Central memory CD8-positive, alpha-beta T cell (primary cell): ENCODE data around the gene SH2D7.

Experiments used
- ATAC-seq: fragments of 150-1000 bp; cut with Tn5 transposase; replicated peaks from 2 replicates; pipeline ENCODE4 v1.10.0; 2022; ENCODE audit warnings: mild to moderate bottlenecking, moderate FRiP score, moderate number of reproducible peaks; ENCODE audit not compliant: poor library complexity, severe bottlenecking; ENCODE audit errors: extremely low read depth
- DNase-seq, 2 donors: peaks; one replicate each; pipeline ENCODE4 v3.0.0; 2021; ENCODE audit warnings: low spot score in 2 of 2
- H3K27ac Mint-ChIP-seq: one replicate; pipeline ENCODE4 v1.8.0; 2022; ENCODE audit warnings: low read depth, mild to moderate bottlenecking, moderate library complexity, mixed read lengths
- H3K27me3 Mint-ChIP-seq: one replicate; pipeline ENCODE4 v1.8.0; 2022; ENCODE audit warnings: mixed read lengths
- H3K36me3 Mint-ChIP-seq: one replicate; pipeline ENCODE4 v1.8.0; 2022; ENCODE audit warnings: mild to moderate bottlenecking, moderate library complexity, mixed read lengths; ENCODE audit not compliant: insufficient read depth
- H3K4me1 Mint-ChIP-seq: one replicate; pipeline ENCODE4 v1.8.0; 2022; ENCODE audit warnings: mixed read lengths
- H3K4me3 Mint-ChIP-seq: one replicate; pipeline ENCODE4 v1.8.0; 2022; ENCODE audit warnings: mild to moderate bottlenecking, moderate library complexity, mixed read lengths
- H3K9me3 Mint-ChIP-seq: one replicate; pipeline ENCODE4 v1.8.0; 2022; ENCODE audit warnings: mixed read lengths

The SH2D7 gene

GRCh38 chr15:78092261-78093041, at the start of gene SH2D7:
TSS of gene SH2D7 (plus strand) at chr15:78092561. CDS start at chr15:78092585, 24 bp downstream.
- H3K4me3 Mint-ChIP-seq: no peak within 1 kb of the TSS
- DNase-seq (no peak), ATAC-seq (no peak)
- H3K36me3 Mint-ChIP-seq: peaks cover 3% of the 10 kb centered on the region
- H3K9me3 Mint-ChIP-seq: no peaks in the 10 kb centered on the region
- peak within 1 kb of the TSS; percentile 7 for H3K27ac Mint-ChIP-seq
- H3K4me1 Mint-ChIP-seq: peaks cover 6% of the 10 kb centered on the region
- no peaks in the 10 kb centered on the region for H3K27me3 Mint-ChIP-seq

- Mint-ChIP-seq H3K4me3 (peak overlapping the region; percentile 70), H3K27me3 (no peaks in the 10 kb centered on the region), H3K27ac (peak overlapping the region; percentile 97), H3K4me1 (peaks cover 80% of the 10 kb centered on the region), H3K36me3 (peaks cover 42% of the 10 kb centered on the region), H3K9me3 (no peaks in the 10 kb centered on the region)
- ATAC-seq (peak; percentile 78), DNase-seq (peak in 1 of 2 donors; percentile 39)
Observed at GRCh38 chr15:78044407-78045155, 47.8 kb upstream of the SH2D7 start.

- Mint-ChIP-seq H3K9me3 (no peaks in the 10 kb centered on the region), H3K27ac (peak overlapping the region; percentile 97), H3K27me3 (no peaks in the 10 kb centered on the region), H3K4me1 (peaks cover 80% of the 10 kb centered on the region), H3K4me3 (no peak overlapping the region), H3K36me3 (peaks cover 46% of the 10 kb centered on the region)
- ATAC-seq: no peak
- no peak for DNase-seq
Observed at GRCh38 chr15:78045189-78045588, 47.2 kb upstream of the SH2D7 start.

- peak in 1 of 2 donors; percentile 35 for DNase-seq
- peak overlapping the region; percentile 97 for H3K27ac Mint-ChIP-seq
- H3K4me1 Mint-ChIP-seq: peaks cover 88% of the 10 kb centered on the region
- no peaks in the 10 kb centered on the region for H3K27me3 Mint-ChIP-seq
- no peaks in the 10 kb centered on the region for H3K9me3 Mint-ChIP-seq
- H3K36me3 Mint-ChIP-seq: peaks cover 54% of the 10 kb centered on the region
- H3K4me3 Mint-ChIP-seq: peak overlapping the region; percentile 66
- ATAC-seq: peak; percentile 12
Observed at GRCh38 chr15:78046796-78047341, 45.5 kb upstream of the SH2D7 start.

- no peaks in the 10 kb centered on the region for H3K9me3 Mint-ChIP-seq
- H3K4me3 Mint-ChIP-seq: peak overlapping the region; percentile 66
- peak overlapping the region; percentile 97 for H3K27ac Mint-ChIP-seq
- peaks cover 88% of the 10 kb centered on the region for H3K4me1 Mint-ChIP-seq
- peak in 1 of 2 donors; percentile 53 for DNase-seq
- no peaks in the 10 kb centered on the region for H3K27me3 Mint-ChIP-seq
- H3K36me3 Mint-ChIP-seq: peaks cover 53% of the 10 kb centered on the region
- ATAC-seq: peak; percentile 28
Observed at GRCh38 chr15:78047761-78048627, 44.4 kb upstream of the SH2D7 start.

GRCh38 chr15:78048628-78048920, 43.8 kb upstream of the SH2D7 start:
- H3K9me3 Mint-ChIP-seq: no peaks in the 10 kb centered on the region
- peaks cover 90% of the 10 kb centered on the region for H3K4me1 Mint-ChIP-seq
- peak overlapping the region; percentile 66 for H3K4me3 Mint-ChIP-seq
- H3K27me3 Mint-ChIP-seq: no peaks in the 10 kb centered on the region
- DNase-seq (no peak), ATAC-seq (no peak)
- H3K27ac Mint-ChIP-seq: peak overlapping the region; percentile 97
- H3K36me3 Mint-ChIP-seq: peaks cover 50% of the 10 kb centered on the region

- peaks cover 46% of the 10 kb centered on the region for H3K36me3 Mint-ChIP-seq
Observed at GRCh38 chr15:78049691-78050440, 42.5 kb upstream of the SH2D7 start.

GRCh38 chr15:78050441-78050809, 41.9 kb upstream of the SH2D7 start:
- H3K4me3 Mint-ChIP-seq: peak overlapping the region; percentile 75
- no peaks in the 10 kb centered on the region for H3K27me3 Mint-ChIP-seq
- peak in 1 of 2 donors; percentile 43 for DNase-seq
- no peaks in the 10 kb centered on the region for H3K9me3 Mint-ChIP-seq
- peak overlapping the region; percentile 97 for H3K27ac Mint-ChIP-seq
- ATAC-seq: peak; percentile 72
- peaks cover 85% of the 10 kb centered on the region for H3K4me1 Mint-ChIP-seq
- peaks cover 47% of the 10 kb centered on the region for H3K36me3 Mint-ChIP-seq

More at GRCh38 chr15:78049691-78050440, 42.5 kb upstream of the SH2D7 start:
- peak in 1 of 2 donors; percentile 57 for DNase-seq
- peak; percentile 49 for ATAC-seq
- Mint-ChIP-seq H3K4me1 (peaks cover 85% of the 10 kb centered on the region), H3K9me3 (no peaks in the 10 kb centered on the region), H3K27ac (peak overlapping the region; percentile 97), H3K27me3 (no peaks in the 10 kb centered on the region), H3K4me3 (peak overlapping the region; percentile 75)

GRCh38 chr15:78050826-78051225, 41.5 kb upstream of the SH2D7 start:
- peak overlapping the region; percentile 97 for H3K27ac Mint-ChIP-seq
- DNase-seq (no peak), ATAC-seq (no peak)
- H3K4me1 Mint-ChIP-seq: peaks cover 88% of the 10 kb centered on the region
- H3K36me3 Mint-ChIP-seq: peaks cover 47% of the 10 kb centered on the region
- peak overlapping the region; percentile 75 for H3K4me3 Mint-ChIP-seq
- H3K9me3 Mint-ChIP-seq: no peaks in the 10 kb centered on the region
- H3K27me3 Mint-ChIP-seq: no peaks in the 10 kb centered on the region

GRCh38 chr15:78051596-78051995, 40.8 kb upstream of the SH2D7 start:
- Mint-ChIP-seq H3K4me3 (peak overlapping the region; percentile 68), H3K9me3 (no peaks in the 10 kb centered on the region), H3K27ac (peak overlapping the region; percentile 97), H3K4me1 (peaks cover 93% of the 10 kb centered on the region), H3K27me3 (no peaks in the 10 kb centered on the region), H3K36me3 (peaks cover 46% of the 10 kb centered on the region)
- ATAC-seq (no peak), DNase-seq (no peak)

- DNase-seq (no peak), ATAC-seq (no peak)
- H3K9me3 Mint-ChIP-seq: no peaks in the 10 kb centered on the region
- H3K36me3 Mint-ChIP-seq: peaks cover 42% of the 10 kb centered on the region
- H3K27me3 Mint-ChIP-seq: no peaks in the 10 kb centered on the region
- peak overlapping the region; percentile 68 for H3K4me3 Mint-ChIP-seq
- H3K27ac Mint-ChIP-seq: peak overlapping the region; percentile 97
- H3K4me1 Mint-ChIP-seq: peaks cover 93% of the 10 kb centered on the region
Observed at GRCh38 chr15:78052001-78052401, 40.4 kb upstream of the SH2D7 start.
